Gastroesophageal sphincter (tissue), 4 donors: Measurements from ENCODE around the gene HDAC4. TPM values are rescaled to one million over a fixed set of nuclear protein-coding genes. Genes with fewer than 3 reads are reported as not detected.

ENCODE experiments used
- ATAC-seq: fragments of 150-250 bp; one replicate; pipeline ENCODE4 v1.9.1; 2016; ENCODE audit warnings: mild to moderate bottlenecking, moderate library complexity
- H3K27ac ChIP-seq, 4 donors: fragments of 200-600 bp; sonication (generic) in 3 of 4; 1 replicate in 3 of 4; 2 replicates in 1 of 4; pipeline ENCODE4 v1.5.1; 2016 to 2019
- H3K27me3 ChIP-seq: fragments of 200-600 bp; sonication (generic); one replicate; pipeline ENCODE4 v1.5.1; 2019
- H3K36me3 ChIP-seq, 2 donors: fragments of 200-600 bp; sonication (generic); one replicate each; pipeline ENCODE4 v1.5.1; 2019; ENCODE audit warnings: control low read depth in 1 of 2
- H3K4me1 ChIP-seq, 3 donors: fragments of 200-600 bp; sonication (generic); 1 replicate in 2 of 3; 2 replicates in 1 of 3; pipeline ENCODE4 v1.5.1; 2016 to 2019; ENCODE audit warnings: control low read depth in 2 of 3
- H3K4me3 ChIP-seq, 2 donors: fragments of 200-600 bp; sonication (generic); one replicate each; pipeline ENCODE4 v1.5.1; 2019; ENCODE audit warnings: mild to moderate bottlenecking in 1 of 2, moderate library complexity in 1 of 2
- H3K9me3 ChIP-seq, 3 donors: fragments of 200-600 bp; sonication (generic); one replicate each; pipeline ENCODE4 v1.5.1; 2017 to 2019; ENCODE audit warnings: control low read depth in 2 of 3
- CTCF ChIP-seq, 4 experiments: fragments of 200-600 bp in 2 of 4; fragments of 450-650 bp in 2 of 4; sonication (generic) in 1 of 4; IDR thresholded peaks; one replicate each; pipeline ENCODE4 v1.5.1; 2017 to 2019; ENCODE audit warnings: antibody characterized with exemption in 4 of 4, mild to moderate bottlenecking in 2 of 4, moderate library complexity in 2 of 4
- EP300 ChIP-seq: sonication (generic); formaldehyde crosslinking; IDR thresholded peaks from one replicate; pipeline ENCODE4 v1.6.1; 2017; ENCODE audit warnings: antibody characterized with exemption, mild to moderate bottlenecking
- POLR2A ChIP-seq, 2 donors: fragments of 450-650 bp; IDR thresholded peaks; one replicate each; pipeline ENCODE4 v1.6.1; 2017; ENCODE audit warnings: antibody characterized with exemption in 2 of 2, mild to moderate bottlenecking in 2 of 2, moderate library complexity in 1 of 2
- POLR2AphosphoS5 ChIP-seq: sonication (generic); formaldehyde crosslinking; IDR thresholded peaks from one replicate; pipeline ENCODE4 v1.6.1; 2017; ENCODE audit warnings: antibody characterized with exemption
- WGBS, 2 donors: methylation state at CpG; one replicate each; pipeline ENCODE4 v1.1.5; 2018; ENCODE audit warnings: low coverage in 1 of 2; 5-methylcytosine and 5-hydroxymethylcytosine counted together
- total RNA-seq, 4 donors: library from RNA; depleted of rRNA; stranded (reverse); fragments of >200 nt; gene quantifications; one replicate each; pipeline ENCODE4 v1.1.0, GENCODE V29; 2016

The HDAC4 gene
- total RNA-seq, 4 donors from 2014 or later: 41.3 to 104 (median 85.8) TPM

DNA sequence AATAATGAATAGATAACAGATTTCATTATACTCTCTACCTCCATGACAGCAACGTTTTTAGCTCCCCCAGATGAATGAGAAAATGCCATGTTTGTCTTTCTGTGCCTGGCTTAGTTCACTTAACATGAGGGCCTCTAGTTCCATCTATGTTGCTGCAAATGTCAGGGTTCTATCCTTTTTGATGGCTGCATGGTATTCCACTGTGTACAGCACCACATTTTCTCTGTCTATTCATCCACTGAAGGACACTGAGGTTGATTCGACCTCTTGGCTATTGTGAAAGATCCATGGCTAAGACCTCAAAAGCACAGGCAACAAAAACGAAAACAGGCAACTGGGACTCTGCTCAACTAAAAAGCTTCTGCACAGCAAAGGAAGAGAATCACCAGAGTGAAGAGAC is 264.6 kb downstream of the HDAC4 start:
- Histone ChIP-seq H3K27ac (no peak overlapping the region), H3K36me3 (peaks cover 0 to 99% of the 10 kb centered on the region in 2 donors), H3K27me3 (no peaks in the 10 kb centered on the region), H3K4me3 (no peak overlapping the region), H3K9me3 (no peaks in the 10 kb centered on the region), H3K4me1 (peaks cover 0 to 14% (median 0%) of the 10 kb centered on the region in 3 donors)
- WGBS, 2 donors: 63 to 82% methylated on average over 2 to 3 of the region's 3 CpGs
- TF ChIP-seq CTCF (IDR thresholded peaks at IDR 0.05) (no peak), POLR2AphosphoS5 (no peak), EP300 (no peak), POLR2A (IDR thresholded peaks at IDR 0.05) (no peak)
- no peak for ATAC-seq

GRCh38 chr2:239135531-239135930 is 265.3 kb downstream of the HDAC4 start:
- no peak for ATAC-seq
- TF ChIP-seq EP300 (no peak), POLR2AphosphoS5 (no peak), POLR2A (IDR thresholded peaks at IDR 0.05) (no peak), CTCF (IDR thresholded peaks at IDR 0.05) (no peak)
- Histone ChIP-seq H3K9me3 (no peaks in the 10 kb centered on the region), H3K27ac (no peak overlapping the region), H3K36me3 (peaks cover 0 to 99% of the 10 kb centered on the region in 2 donors), H3K4me3 (no peak overlapping the region), H3K27me3 (no peaks in the 10 kb centered on the region), H3K4me1 (peaks cover 0 to 14% (median 0%) of the 10 kb centered on the region in 3 donors)
- WGBS, 2 donors: 90% methylated on average over 10 of the region's 10 CpGs; no CpG with 5 or more reads in 1 of the 2 donors

DNA sequence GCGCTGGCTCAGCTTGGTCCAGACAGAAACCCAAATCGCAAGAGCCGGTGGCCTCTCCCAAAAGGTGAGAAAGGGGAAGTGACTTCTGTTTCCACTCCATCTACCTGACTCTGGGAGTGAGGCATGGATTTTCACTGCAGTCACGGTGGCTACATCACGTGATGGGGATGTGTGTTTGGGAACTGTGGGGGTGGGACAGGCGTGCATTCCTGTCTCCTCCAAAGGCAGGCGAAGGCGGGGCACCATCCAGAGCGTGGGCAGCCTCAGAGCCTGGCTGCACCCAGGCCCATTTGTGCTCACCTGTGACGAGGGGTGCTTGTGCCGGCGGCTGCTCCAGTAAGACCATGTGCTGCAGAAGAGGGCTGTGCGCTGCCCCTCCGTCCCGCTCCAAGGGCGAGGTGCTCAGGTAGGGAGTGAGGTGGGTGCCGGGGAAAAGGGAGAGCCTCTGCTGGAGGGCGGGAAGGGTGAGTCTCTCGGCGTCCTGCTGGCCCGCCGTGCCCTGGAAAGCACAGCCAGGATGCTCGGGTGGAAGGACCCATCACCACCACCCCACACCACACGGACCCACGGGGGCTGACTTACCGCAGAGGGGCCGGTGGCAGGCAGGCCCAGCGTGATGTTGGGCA is 266.8 kb downstream of the HDAC4 start:
- WGBS, 2 donors: no CpG with 5 or more reads among the region's 28 CpGs
- TF ChIP-seq POLR2A (IDR thresholded peaks at IDR 0.05): no peak
- H3K27ac ChIP-seq: no peak overlapping the region
- peaks cover 0 to 22% (median 0%) of the 10 kb centered on the region in 3 donors for H3K4me1 ChIP-seq
- no peaks in the 10 kb centered on the region for H3K27me3 ChIP-seq
- H3K9me3 ChIP-seq: no peaks in the 10 kb centered on the region
- H3K4me3 ChIP-seq: no peak overlapping the region
- H3K36me3 ChIP-seq: peaks cover 0 to 99% of the 10 kb centered on the region in 2 donors
- ATAC-seq: no peak

DNA sequence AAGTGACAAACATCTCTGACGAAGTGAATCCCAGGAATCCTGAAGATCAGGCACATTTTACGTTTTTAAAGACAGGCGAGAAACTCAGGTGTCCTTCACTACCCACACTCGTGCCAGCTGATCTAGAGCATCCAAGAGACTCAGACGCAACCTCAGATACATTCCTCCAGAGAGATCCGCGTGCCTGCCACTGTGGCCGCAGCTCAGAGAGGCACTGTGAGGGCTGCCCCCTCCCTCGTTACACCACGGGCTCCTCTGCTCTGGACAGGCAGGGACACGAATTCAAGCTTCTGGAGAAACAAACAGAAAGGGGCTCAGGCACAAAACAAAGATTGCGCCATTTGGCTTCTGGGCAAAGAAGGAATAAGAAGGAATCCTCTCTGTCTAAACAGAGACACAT is 268.0 kb downstream of the HDAC4 start:
- ATAC-seq: no peak
- H3K9me3 ChIP-seq: no peaks in the 10 kb centered on the region
- WGBS, 2 donors: 80 to 94% methylated on average over 5 to 8 of the region's 12 CpGs
- H3K36me3 ChIP-seq: peaks cover 0 to 99% of the 10 kb centered on the region in 2 donors
- H3K4me3 ChIP-seq: no peak overlapping the region
- no peak for TF ChIP-seq EP300
- TF ChIP-seq CTCF (IDR thresholded peaks at IDR 0.05): no peak
- TF ChIP-seq POLR2AphosphoS5: no peak
- no peak for TF ChIP-seq POLR2A (IDR thresholded peaks at IDR 0.05)
- H3K27ac ChIP-seq: no peak overlapping the region
- no peaks in the 10 kb centered on the region for H3K27me3 ChIP-seq
- peaks cover 0 to 13% (median 0%) of the 10 kb centered on the region in 3 donors for H3K4me1 ChIP-seq

GRCh38 chr2:239132156-239132709 is 268.6 kb downstream of the HDAC4 start:
- WGBS, 2 donors: 79 to 83% methylated on average over 8 to 11 of the region's 17 CpGs

More at GRCh38 chr2:239132156-239132709, 268.6 kb downstream of the HDAC4 start:
- Histone ChIP-seq H3K4me3 (no peak overlapping the region), H3K27ac (peak overlapping the region in 1 of 4 donors; percentile 12), H3K4me1 (peaks cover 0 to 8% (median 0%) of the 10 kb centered on the region in 3 donors), H3K9me3 (no peaks in the 10 kb centered on the region), H3K27me3 (no peaks in the 10 kb centered on the region), H3K36me3 (peaks cover 0 to 99% of the 10 kb centered on the region in 2 donors)
- TF ChIP-seq CTCF (IDR thresholded peaks at IDR 0.05): no peak
- TF ChIP-seq POLR2AphosphoS5: no peak
- TF ChIP-seq POLR2A (IDR thresholded peaks at IDR 0.05): no peak
- TF ChIP-seq EP300: no peak
- ATAC-seq: no peak
